GM15510 (cell line): ENCODE measurements around the gene IRAK3.

Source experiments
- POLR2A ChIP-seq: IDR thresholded peaks from 3 replicates; pipeline ENCODE4 v1.6.1; 2011; ENCODE audit warnings: borderline replicate concordance; ENCODE audit not compliant: insufficient read length; ENCODE audit errors: extremely low read depth

IRAK3 gene

GRCh38 chr12:66194122-66194521, 5.1 kb downstream of the IRAK3 start:
- TF ChIP-seq POLR2A: no peak

- TF ChIP-seq POLR2A: no peak
Observed at GRCh38 chr12:66195242-66195641, 6.2 kb downstream of the IRAK3 start.

- TF ChIP-seq POLR2A: no peak
Observed at GRCh38 chr12:66196806-66197205, 7.8 kb downstream of the IRAK3 start.

- TF ChIP-seq POLR2A: no peak
Observed at GRCh38 chr12:66197495-66197921, 8.5 kb downstream of the IRAK3 start.

- no peak for TF ChIP-seq POLR2A
Observed at GRCh38 chr12:66199141-66199540, 10.1 kb downstream of the IRAK3 start.

- TF ChIP-seq POLR2A: no peak
Observed at GRCh38 chr12:66199831-66200509, 11.0 kb downstream of the IRAK3 start.

GRCh38 chr12:66203820-66204219, 14.8 kb downstream of the IRAK3 start:
- no peak for TF ChIP-seq POLR2A

- no peak for TF ChIP-seq POLR2A
Observed at GRCh38 chr12:66206141-66206540, 17.1 kb downstream of the IRAK3 start.

- no peak for TF ChIP-seq POLR2A
Observed at GRCh38 chr12:66210840-66211239, 21.8 kb downstream of the IRAK3 start.

GRCh38 chr12:66217342-66217917, 28.4 kb downstream of the IRAK3 start:
- TF ChIP-seq POLR2A: no peak

GRCh38 chr12:66228462-66228861, 39.4 kb downstream of the IRAK3 start:
- TF ChIP-seq POLR2A: no peak

GRCh38 chr12:66232263-66232662, 43.2 kb downstream of the IRAK3 start:
- no peak for TF ChIP-seq POLR2A

- no peak for TF ChIP-seq POLR2A
Observed at GRCh38 chr12:66235626-66236281, 46.7 kb downstream of the IRAK3 start.

- TF ChIP-seq POLR2A: no peak
Observed at GRCh38 chr12:66236969-66237368, 48.0 kb downstream of the IRAK3 start.

- no peak for TF ChIP-seq POLR2A
Observed at GRCh38 chr12:66237505-66238175, 48.6 kb downstream of the IRAK3 start.
